HepG2 (cell line): Measurements from ENCODE around the gene FBXO24. TPM values are rescaled to one million over a fixed set of nuclear protein-coding genes. Genes with fewer than 3 reads are reported as not detected.

Experiments
- CCDC6 ChIP-seq: sonication (generic); formaldehyde crosslinking; IDR thresholded peaks from 2 replicates; pipeline ENCODE4 v1.8.1; 2022; ENCODE audit warnings: mild to moderate bottlenecking, missing genetic modification reagents, moderate library complexity
- CEBPZ ChIP-seq: IDR thresholded peaks from 2 replicates; pipeline ENCODE4 v1.6.1; 2012; ENCODE audit warnings: low read length, improper control_type of control experiment
- DDIT3 ChIP-seq: sonication (generic); formaldehyde crosslinking; IDR thresholded peaks from 2 replicates; pipeline ENCODE4 v1.4.0; 2020; ENCODE audit warnings: mild to moderate bottlenecking, missing genetic modification reagents
- EED ChIP-seq: sonication (generic); formaldehyde crosslinking; IDR thresholded peaks from 2 replicates; pipeline ENCODE4 v1.5.0; 2020; ENCODE audit warnings: mild to moderate bottlenecking, missing genetic modification reagents
- FLYWCH1 ChIP-seq: sonication (generic); formaldehyde crosslinking; IDR thresholded peaks from 2 replicates; pipeline ENCODE4 v1.8.1; 2023; ENCODE audit warnings: mild to moderate bottlenecking, missing genetic modification reagents
- HMGXB4 ChIP-seq, 2 experiments: sonication (generic) in 1 of 2; formaldehyde crosslinking in 1 of 2; IDR thresholded peaks; 2 replicates each; pipeline versions ENCODE4 v1.4.0 to v1.6.1; 2018 to 2020; ENCODE audit warnings: missing genetic modification reagents in 2 of 2, borderline replicate concordance in 1 of 2, low read depth in 1 of 2, mild to moderate bottlenecking in 1 of 2, missing biosample characterization in 1 of 2
- HNRNPH1 ChIP-seq: fragments of 200-400 bp; formaldehyde crosslinking; optimal IDR thresholded peaks from 2 replicates; pipeline ENCODE3; 2017; ENCODE audit warnings: mild to moderate bottlenecking, low read depth, low read length
- HOMEZ ChIP-seq: IDR thresholded peaks from 2 replicates; pipeline ENCODE4 v1.6.1; 2016; ENCODE audit warnings: low read depth
- IKZF4 ChIP-seq: sonication (generic); formaldehyde crosslinking; IDR thresholded peaks from 2 replicates; pipeline ENCODE4 v1.5.1; 2020; ENCODE audit warnings: borderline replicate concordance, mild to moderate bottlenecking, low read depth, missing genetic modification reagents; ENCODE audit errors: not compliant biosample characterization
- ISL2 ChIP-seq: sonication (generic); formaldehyde crosslinking; IDR thresholded peaks from 2 replicates; pipeline ENCODE4 v1.5.0; 2020; ENCODE audit warnings: missing genetic modification reagents
- NCOR1 ChIP-seq: fragments of 200-600 bp; sonication (generic); IDR thresholded peaks from 2 replicates; pipeline ENCODE4 v1.7.0; 2017; ENCODE audit warnings: antibody characterized with exemption, low read length, borderline replicate concordance
- PHF5A ChIP-seq: IDR thresholded peaks from one replicate; pipeline ENCODE4 v1.6.1; 2018; ENCODE audit warnings: low read depth, missing genetic modification reagents; ENCODE audit not compliant: unreplicated experiment
- PRMT3 ChIP-seq: sonication (generic); formaldehyde crosslinking; IDR thresholded peaks from 2 replicates; pipeline ENCODE4 v1.8.1; 2022; ENCODE audit warnings: low read depth, mild to moderate bottlenecking, moderate library complexity, missing genetic modification reagents, borderline replicate concordance
- SIX1 ChIP-seq: sonication (generic); formaldehyde crosslinking; IDR thresholded peaks from 2 replicates; pipeline ENCODE4 v1.4.0; 2020; ENCODE audit warnings: missing genetic modification reagents, borderline replicate concordance
- SMAD1 ChIP-seq: sonication (generic); formaldehyde crosslinking; IDR thresholded peaks from 2 replicates; pipeline ENCODE4 v1.4.0; 2020; ENCODE audit warnings: missing genetic modification reagents, low read depth, mild to moderate bottlenecking, borderline replicate concordance
- SMARCE1 ChIP-seq: fragments of 450-650 bp; IDR thresholded peaks from 2 replicates; pipeline ENCODE4 v1.6.1; 2017; ENCODE audit warnings: borderline replicate concordance
- SOX5 ChIP-seq: IDR thresholded peaks from 2 replicates; pipeline ENCODE4 v1.6.1; 2016; ENCODE audit warnings: borderline replicate concordance
- SP5 ChIP-seq: IDR thresholded peaks from 2 replicates; pipeline ENCODE4 v1.6.1; 2016; ENCODE audit warnings: low read depth, borderline replicate concordance
- STAT5B ChIP-seq: sonication (generic); formaldehyde crosslinking; IDR thresholded peaks from 2 replicates; pipeline ENCODE4 v1.4.0; 2020; ENCODE audit warnings: missing genetic modification reagents
- ZNF260 ChIP-seq: sonication (generic); formaldehyde crosslinking; IDR thresholded peaks from 2 replicates; pipeline ENCODE4 v1.4.0; 2020; ENCODE audit warnings: missing genetic modification reagents, low read depth, mild to moderate bottlenecking, borderline replicate concordance
- ZNF564 ChIP-seq: sonication (generic); formaldehyde crosslinking; IDR thresholded peaks from 2 replicates; pipeline ENCODE4 v1.8.1; 2023; ENCODE audit warnings: mild to moderate bottlenecking, missing genetic modification reagents
- ZNF720 ChIP-seq: sonication (generic); formaldehyde crosslinking; IDR thresholded peaks from 2 replicates; pipeline ENCODE4 v1.4.0; 2020; ENCODE audit warnings: missing genetic modification reagents
- ZNF749 ChIP-seq: sonication (generic); formaldehyde crosslinking; IDR thresholded peaks from 2 replicates; pipeline ENCODE4 v1.8.0; 2022; ENCODE audit warnings: mild to moderate bottlenecking, missing genetic modification reagents, moderate library complexity, borderline replicate concordance
- polyA plus RNA-seq, 8 experiments: library from polyadenylated mRNA; depleted of rRNA in 3 of 8; stranded (reverse) in 7 of 8; unstranded in 1 of 8; fragments of >200 nt; fragmentation: Illumina TruSeq in 4 of 8; extraction: Trizol in 4 of 8; gene quantifications; 2 replicates each; pipeline versions ENCODE4 v1.2.1 to v1.2.3, GENCODE V29; 2011 to 2016; ENCODE audit warnings: low read depth in 4 of 8, missing spikeins in 1 of 8, mixed read lengths in 1 of 8; ENCODE audit not compliant: insufficient read depth in 1 of 8
- total RNA-seq, 5 experiments: library from RNA; depleted of rRNA; stranded (reverse); fragments of >200 nt; fragmentation: Illumina TruSeq; extraction: Trizol; gene quantifications; 2 replicates each; pipeline ENCODE4 v1.2.3, GENCODE V29; 2016; ENCODE audit warnings: low read depth in 1 of 5

FBXO24 gene
- total and polyA plus RNA-seq, 2 of the 13 experiments (the other 11 are each of a cell fraction or from before 2014, with no cell fraction given), result 0.20 to 0.55 TPM

- TF ChIP-seq CEBPZ, result no peak
- TF ChIP-seq SMAD1 (CRISPR knock-in tag), result no peak
- peak; percentile 71; the same call in 1 of the 2 replicates for TF ChIP-seq SIX1
- peak; percentile 89 for TF ChIP-seq SOX5 (CRISPR knock-in tag)
- no peak for TF ChIP-seq ZNF564
- TF ChIP-seq ZNF749 (CRISPR knock-in tag), result no peak; the same call in 1 of the 2 replicates
- TF ChIP-seq ZNF720 (CRISPR knock-in tag), result 0 out of 2 replicates have a peak, but pooled peaks have one; percentile 66
- peak; percentile 43; the same call in 1 of the 2 replicates for TF ChIP-seq HOMEZ
- peak; percentile 31 for TF ChIP-seq HNRNPH1
- no peak for TF ChIP-seq CCDC6
- 0 out of 2 replicates have a peak, but pooled peaks have one; percentile 56 for TF ChIP-seq ISL2 (CRISPR knock-in tag)
- TF ChIP-seq IKZF4 (CRISPR knock-in tag), result peak; percentile 47
- TF ChIP-seq PRMT3, result no peak
- TF ChIP-seq STAT5B, result no peak
- TF ChIP-seq HMGXB4 (CRISPR knock-in tag; IDR thresholded peaks at IDR 0.05; ENCODE audit: borderline replicate concordance in 1 of 2, low read depth in 1 of 2), result peak in 1 of 2 experiments; percentile 42; a peak in 1 of 4 replicates
- no peak for TF ChIP-seq FLYWCH1 (CRISPR knock-in tag)
- TF ChIP-seq PHF5A, result peak; percentile 84
- TF ChIP-seq SP5, result peak; percentile 88
- TF ChIP-seq SMARCE1, result no peak
- TF ChIP-seq ZNF260, result no peak
- TF ChIP-seq EED, result peak; percentile 57; the same call in 1 of the 2 replicates
- TF ChIP-seq DDIT3 (CRISPR knock-in tag), result no peak; the same call in 1 of the 2 replicates
- TF ChIP-seq NCOR1, result no peak; the same call in 1 of the 2 replicates
Observed at GRCh38 chr7:100568176-100568895, 17.8 kb upstream of the FBXO24 start (continued).
